ENCODE data around the gene TSPAN1.

TSPAN1 gene

DNA sequence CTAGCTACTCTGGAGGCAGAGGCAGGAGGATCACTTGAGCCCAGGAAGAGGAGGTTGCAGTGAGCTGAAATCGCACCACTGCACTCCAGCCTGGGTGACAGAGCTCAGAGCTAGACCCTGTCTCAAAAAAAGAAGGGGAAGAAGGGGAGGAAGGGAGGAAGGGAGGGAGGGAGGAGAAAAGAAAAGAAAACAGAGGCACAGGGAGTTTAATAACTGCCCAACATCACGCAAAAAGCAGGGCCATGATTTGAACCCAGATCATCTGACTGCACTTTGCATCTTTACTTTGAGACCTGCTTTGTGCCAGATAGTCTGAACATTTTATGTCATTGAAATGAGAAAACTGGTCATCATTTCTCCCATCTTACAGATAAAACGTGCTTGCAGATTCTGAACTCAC lies 30.3 kb downstream of the TSPAN1 start:
- TF ChIP-seq GATA3 (IDR thresholded peaks at IDR 0.05; ENCODE audit: low read depth, low read length): no peak

DNA sequence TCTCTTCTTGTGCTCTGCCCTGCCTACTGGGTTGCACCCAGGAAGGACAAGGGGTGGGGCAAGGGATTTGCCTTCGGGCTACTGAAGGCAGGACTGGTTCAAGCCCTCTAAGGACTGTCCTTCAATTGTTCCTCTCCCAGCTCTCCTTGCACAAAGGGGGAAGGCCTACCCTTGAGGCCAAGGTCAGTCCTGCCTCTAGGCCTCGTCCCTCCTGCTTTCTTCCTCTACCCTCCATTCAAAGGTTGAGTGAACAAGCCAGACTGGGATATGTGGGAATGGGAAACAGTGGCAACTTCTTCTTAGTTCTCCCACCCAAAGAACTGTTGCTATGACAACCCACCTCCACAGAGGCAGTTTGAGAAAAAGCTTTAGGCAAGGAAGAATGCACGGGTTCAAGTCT lies 30.9 kb downstream of the TSPAN1 start:
- no peak for TF ChIP-seq GATA3 (IDR thresholded peaks at IDR 0.05; ENCODE audit: low read depth, low read length)
- no peak for TF ChIP-seq GATA2 (IDR thresholded peaks at IDR 0.05; ENCODE audit: low read depth, low read length)

DNA sequence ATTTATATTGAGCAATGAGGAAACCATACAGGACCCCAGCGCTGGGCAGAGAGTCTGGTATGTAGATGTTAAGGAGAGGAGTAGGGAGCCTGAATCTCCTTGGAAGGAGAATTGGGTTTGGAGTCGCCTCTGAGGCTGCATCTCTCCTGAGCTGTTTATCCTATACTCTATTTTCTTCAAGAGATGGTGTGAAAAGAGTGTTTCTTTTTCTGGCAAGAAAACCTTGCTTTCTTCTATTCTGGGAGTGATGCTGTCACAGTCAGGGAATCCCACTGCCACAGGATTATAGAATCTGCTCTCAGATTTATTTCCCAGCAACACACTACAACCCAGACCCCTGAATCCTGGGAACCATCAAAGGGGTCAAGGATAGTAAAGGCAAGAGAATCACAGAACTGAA lies 31.5 kb downstream of the TSPAN1 start:
- TF ChIP-seq GATA3 (IDR thresholded peaks at IDR 0.05; ENCODE audit: low read depth, low read length): no peak
- no peak for TF ChIP-seq GATA2 (IDR thresholded peaks at IDR 0.05; ENCODE audit: low read depth, low read length)

DNA sequence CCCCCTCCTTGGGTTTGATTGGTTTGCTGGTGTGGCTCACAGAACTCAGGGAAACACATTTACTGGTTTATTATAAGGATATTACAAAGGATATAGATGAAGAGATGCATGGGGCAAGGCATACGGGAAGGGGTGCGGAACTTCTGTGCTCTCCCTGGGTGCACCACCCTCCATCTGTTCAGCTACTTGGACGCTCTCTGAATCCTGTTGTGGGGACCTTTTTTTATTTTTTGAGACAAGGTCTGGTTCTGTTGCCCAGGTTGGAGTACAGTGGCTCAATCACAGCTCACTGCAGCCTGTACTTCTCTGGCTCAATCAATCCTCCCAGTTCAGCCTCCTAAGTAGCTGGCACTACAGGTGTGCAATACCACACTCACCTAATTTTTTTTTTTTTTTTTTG lies 35.7 kb downstream of the TSPAN1 start:
- TF ChIP-seq GATA2 (IDR thresholded peaks at IDR 0.05; ENCODE audit: low read depth, low read length) (no peak), GATA3 (IDR thresholded peaks at IDR 0.05; ENCODE audit: low read depth, low read length) (no peak)

DNA sequence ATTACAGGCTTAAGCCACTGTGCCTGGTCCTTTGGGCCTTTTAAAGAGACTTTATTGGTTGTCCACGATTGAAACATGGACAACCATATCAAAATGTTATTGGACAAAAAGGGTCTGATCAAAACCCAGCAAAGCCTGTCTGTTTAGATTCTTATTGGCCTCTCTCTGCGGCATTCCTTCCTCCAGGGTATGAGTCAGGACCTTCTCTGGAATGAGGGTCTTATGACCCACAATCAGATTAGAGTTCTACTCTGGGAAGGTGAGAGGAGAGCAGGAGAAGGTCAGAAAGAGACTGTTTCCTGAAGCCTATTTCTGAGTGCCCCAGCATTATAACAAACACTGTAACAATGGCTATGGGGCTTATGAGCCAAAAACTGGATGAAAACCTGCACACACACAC lies 36.2 kb downstream of the TSPAN1 start:
- TF ChIP-seq GATA3 (IDR thresholded peaks at IDR 0.05; ENCODE audit: low read depth, low read length) (no peak), GATA2 (IDR thresholded peaks at IDR 0.05; ENCODE audit: low read depth, low read length) (no peak)

DNA sequence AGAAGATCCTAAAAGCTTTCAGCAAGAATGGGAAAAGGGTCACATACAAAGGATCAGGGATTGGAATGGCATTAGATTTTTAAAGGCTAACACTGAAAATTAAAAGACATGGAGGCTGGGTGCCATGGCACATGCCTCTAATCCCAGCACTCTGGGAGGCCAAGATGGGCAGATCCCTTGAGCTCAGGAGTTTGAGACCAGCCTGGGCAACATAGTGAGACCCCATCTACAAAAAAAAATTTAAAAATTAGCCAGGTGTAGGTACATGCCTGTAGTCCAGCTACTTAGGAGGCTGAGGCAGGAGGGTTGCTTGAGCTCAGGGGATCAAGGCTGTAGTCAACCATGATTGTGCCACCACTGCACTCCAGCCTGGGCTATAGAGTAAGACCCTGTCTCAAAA lies 40.6 kb downstream of the TSPAN1 start:
- no peak for TF ChIP-seq GATA3 (IDR thresholded peaks at IDR 0.05; ENCODE audit: low read depth, low read length)
- TF ChIP-seq GATA2 (IDR thresholded peaks at IDR 0.05; ENCODE audit: low read depth, low read length): no peak

DNA sequence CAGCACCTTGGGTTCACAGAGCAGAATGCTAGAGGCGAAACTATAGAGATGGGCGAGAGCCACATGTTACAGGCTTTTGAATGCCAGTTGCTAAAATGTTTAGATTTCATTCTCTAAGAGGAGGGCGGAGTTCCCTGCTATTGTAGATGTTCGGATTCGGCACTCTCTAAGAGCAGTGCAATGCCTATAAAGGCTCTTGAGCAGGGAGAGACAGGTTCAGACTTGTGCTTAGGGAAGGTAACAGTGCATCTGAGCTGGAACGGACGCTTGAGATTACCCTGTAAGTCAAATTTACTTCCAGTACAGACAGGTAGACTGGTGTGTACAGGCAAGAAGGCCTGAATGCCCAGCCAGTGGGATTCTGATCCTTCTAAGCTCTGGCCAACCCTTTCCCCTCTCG lies 43.6 kb downstream of the TSPAN1 start:
- TF ChIP-seq GATA3 (IDR thresholded peaks at IDR 0.05; ENCODE audit: low read depth, low read length): no peak
- TF ChIP-seq GATA2 (IDR thresholded peaks at IDR 0.05; ENCODE audit: low read depth, low read length): no peak

DNA sequence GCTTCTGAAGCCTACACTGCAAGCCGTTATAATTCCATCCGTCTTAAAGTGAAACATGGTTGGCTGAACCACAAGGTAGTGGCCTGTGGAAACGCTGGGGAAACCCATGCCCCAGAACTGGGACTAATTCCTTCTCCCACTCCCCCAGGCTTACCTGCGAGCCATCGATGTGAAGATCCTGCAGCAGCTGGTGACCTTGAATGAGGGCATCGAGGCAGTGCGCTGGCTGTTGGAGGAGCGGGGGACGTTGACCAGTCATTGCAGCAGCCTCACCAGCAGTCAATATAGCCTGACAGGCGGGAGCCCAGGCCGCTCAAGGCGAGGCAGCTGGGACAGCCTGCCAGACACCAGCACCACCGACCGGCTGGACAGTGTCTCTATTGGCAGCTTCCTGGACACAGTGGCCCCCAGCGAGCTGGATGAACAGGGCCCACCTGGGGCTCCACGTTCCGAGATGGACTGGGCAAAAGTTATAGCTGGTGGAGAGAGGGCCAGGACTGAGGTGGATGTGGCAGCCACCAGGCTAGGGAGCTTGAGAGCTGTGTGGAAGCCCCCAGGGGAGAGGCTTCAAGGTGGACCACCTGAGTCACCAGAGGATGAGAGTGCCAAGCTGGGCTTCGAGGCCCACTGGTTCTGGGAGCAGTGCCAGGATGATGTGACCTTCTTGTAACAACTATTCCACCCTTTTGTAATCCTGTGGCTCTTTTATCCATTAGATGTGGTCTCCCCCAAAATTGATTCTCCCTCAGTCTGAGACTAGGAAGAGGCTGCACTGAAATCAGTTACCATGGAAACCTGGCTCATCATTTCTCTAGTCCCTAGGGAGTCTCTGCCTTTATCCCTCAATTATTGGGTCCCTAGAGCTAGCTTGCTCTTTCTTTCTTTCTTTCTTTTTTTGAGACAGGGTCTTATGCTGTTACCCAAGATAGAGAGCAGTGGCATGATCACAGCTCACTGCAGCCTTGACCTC lies 44.9 kb downstream of the TSPAN1 start:
- no peak for TF ChIP-seq GATA2 (IDR thresholded peaks at IDR 0.05; ENCODE audit: low read depth, low read length)
- TF ChIP-seq GATA3 (IDR thresholded peaks at IDR 0.05; ENCODE audit: low read depth, low read length): no peak

DNA sequence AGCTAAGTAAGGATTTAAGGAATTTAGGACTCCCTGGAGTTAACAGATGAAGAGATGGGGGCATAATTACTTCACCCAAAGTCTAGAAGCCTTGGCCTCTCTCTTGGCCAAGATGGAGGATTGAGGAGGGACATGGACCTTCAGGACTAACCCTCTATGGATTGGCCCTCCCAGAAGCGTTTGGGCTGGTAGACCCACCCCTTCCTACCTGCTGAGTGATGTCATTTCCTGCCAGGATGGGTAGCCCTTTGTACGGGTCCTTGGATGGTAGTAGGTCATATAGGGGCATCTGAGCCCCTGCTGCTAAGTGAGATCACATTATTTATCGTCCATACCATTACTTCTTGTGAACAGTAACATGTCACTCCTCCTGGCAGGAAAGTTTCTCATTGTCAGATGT lies 45.9 kb downstream of the TSPAN1 start:
- TF ChIP-seq GATA2 (IDR thresholded peaks at IDR 0.05; ENCODE audit: low read depth, low read length) (no peak), GATA3 (IDR thresholded peaks at IDR 0.05; ENCODE audit: low read depth, low read length) (no peak)

DNA sequence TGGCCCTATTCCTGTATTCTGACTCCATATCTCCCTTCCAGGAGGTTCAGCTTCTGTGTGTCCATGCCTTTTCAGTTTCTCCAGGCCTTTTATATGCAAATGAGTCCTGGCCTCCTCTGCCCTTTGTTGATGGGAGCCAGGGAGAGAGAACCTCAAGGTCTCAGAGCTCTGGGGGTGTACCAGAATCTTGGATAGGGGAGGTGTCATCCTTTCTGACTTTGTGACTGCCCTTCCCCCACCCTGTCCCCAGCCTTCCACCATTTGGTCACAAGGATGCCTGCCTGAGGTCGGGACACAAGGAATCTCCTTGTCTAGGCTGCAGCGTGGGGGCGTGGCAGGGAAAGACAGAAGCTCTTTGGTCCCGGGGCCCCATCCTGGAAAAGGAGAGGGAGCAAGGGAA lies 46.9 kb downstream of the TSPAN1 start:
- no peak for TF ChIP-seq GATA2 (IDR thresholded peaks at IDR 0.05; ENCODE audit: low read depth, low read length)
- TF ChIP-seq GATA3 (IDR thresholded peaks at IDR 0.05; ENCODE audit: low read depth, low read length): no peak

DNA sequence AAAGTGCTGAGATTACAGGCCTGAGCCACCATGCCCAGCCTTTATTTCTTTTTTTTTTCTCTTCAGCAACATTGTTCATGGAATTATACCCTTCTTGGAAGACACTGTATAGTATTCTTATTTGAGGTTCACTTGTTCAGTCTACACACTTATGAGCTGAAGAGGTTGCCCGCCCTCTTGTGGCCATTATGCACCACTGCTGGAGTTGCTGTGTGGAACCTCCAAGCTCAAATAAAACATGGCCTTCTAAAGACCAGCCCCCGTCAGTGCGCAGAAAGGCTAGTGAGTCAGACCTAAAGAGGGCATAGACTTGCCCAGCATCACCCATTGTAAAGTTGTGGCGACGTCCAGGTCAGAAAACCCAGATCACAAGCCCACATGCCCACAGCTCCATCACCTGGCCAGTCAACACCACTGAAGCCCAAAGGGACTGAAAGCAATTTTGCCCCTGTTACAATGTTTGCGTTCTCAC lies 48.6 kb downstream of the TSPAN1 start:
- TF ChIP-seq GATA2 (IDR thresholded peaks at IDR 0.05; ENCODE audit: low read depth, low read length) (no peak), GATA3 (IDR thresholded peaks at IDR 0.05; ENCODE audit: low read depth, low read length) (no peak)

DNA sequence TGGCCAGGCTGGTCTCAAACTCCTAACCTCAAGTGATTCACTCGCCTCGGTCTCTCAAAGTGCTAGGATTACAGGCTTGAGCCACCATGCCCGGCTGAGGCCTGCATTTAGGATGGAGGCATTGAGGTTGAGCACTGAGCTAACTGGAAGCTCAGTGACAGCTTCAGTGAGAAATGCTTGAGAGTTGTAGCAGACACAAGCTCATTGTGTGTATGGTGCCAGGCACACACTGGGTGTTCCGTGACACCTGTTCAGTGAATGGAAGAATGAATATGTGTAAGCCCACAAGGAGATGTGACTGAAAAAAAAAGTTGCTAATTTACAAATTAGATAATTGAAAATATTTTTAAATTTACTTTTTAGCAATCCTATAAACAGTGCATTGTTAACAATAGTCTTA lies 50.1 kb downstream of the TSPAN1 start:
- TF ChIP-seq GATA3 (IDR thresholded peaks at IDR 0.05; ENCODE audit: low read depth, low read length): no peak

All from SH-SY5Y (cell line).